GM12873 (cell line): ENCODE results near the gene SYS1.

Experiments used
- TF ChIP-seq, protein P1 (sequence below): IDR thresholded peaks from 2 replicates; pipeline ENCODE4 v1.5.1; 2012; ENCODE audit warnings: low read depth, mild to moderate bottlenecking, moderate library complexity, low read length, control low read depth; ENCODE audit not compliant: insufficient read depth; ENCODE audit errors: missing control alignments

SYS1 gene

DNA sequence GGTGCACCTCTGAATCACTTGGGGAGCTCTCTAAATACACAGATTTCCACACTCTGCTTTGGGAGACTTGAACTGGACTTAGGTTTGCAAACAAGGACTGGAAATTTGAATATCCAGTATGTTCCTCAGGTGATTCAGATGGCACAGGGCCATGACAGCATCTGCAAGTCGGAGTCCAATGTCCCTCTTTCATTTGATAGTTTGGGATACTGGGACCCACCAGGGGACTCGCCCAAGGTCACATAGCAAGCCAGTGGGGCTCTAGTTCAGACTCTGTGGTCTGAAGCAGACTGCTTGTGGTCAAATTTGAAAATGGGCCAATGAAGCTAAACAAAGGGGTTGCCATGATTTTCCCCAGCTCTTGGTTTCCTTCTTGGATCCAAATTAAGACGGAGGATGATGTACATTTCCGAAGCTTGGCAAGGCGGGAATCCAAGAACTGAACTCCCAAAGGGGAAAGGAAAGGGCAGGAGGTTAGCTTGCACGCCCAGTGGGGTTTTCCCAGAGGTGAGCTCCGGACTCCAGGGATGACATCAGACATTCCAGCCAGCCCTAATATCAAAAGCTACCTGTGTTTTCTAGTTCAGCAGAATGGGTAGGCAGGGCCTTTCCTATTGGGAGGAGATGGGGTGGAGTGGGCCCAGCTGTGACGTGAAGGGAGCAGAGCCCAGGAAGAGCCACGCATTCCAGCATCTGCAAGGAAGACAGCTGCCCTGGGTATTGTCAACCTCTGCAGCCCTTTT is 3.4 kb upstream of the SYS1 start:
- TF ChIP-seq, protein P1, sequence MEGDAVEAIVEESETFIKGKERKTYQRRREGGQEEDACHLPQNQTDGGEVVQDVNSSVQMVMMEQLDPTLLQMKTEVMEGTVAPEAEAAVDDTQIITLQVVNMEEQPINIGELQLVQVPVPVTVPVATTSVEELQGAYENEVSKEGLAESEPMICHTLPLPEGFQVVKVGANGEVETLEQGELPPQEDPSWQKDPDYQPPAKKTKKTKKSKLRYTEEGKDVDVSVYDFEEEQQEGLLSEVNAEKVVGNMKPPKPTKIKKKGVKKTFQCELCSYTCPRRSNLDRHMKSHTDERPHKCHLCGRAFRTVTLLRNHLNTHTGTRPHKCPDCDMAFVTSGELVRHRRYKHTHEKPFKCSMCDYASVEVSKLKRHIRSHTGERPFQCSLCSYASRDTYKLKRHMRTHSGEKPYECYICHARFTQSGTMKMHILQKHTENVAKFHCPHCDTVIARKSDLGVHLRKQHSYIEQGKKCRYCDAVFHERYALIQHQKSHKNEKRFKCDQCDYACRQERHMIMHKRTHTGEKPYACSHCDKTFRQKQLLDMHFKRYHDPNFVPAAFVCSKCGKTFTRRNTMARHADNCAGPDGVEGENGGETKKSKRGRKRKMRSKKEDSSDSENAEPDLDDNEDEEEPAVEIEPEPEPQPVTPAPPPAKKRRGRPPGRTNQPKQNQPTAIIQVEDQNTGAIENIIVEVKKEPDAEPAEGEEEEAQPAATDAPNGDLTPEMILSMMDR = no peak

DNA sequence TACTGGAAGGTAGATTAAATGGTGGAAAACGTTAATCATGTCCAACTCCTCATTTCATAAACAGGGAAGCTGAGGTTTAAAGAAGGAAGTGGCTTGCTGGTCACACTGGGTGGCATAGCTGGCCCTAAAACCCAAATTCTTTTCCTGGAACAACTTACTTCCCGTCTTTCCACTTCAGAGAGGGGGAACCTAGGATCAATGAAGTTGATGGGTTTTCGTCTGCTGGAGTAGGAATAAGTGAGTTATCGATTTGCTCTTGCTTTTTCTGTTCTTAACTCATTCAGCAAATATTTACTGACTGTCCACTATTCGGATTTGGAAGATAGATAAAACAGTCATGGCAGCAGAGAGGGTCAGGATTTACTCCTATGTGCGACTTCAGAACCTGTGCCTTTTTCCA is 1.2 kb upstream of the SYS1 start:
- TF ChIP-seq, protein P1 = no peak

DNA sequence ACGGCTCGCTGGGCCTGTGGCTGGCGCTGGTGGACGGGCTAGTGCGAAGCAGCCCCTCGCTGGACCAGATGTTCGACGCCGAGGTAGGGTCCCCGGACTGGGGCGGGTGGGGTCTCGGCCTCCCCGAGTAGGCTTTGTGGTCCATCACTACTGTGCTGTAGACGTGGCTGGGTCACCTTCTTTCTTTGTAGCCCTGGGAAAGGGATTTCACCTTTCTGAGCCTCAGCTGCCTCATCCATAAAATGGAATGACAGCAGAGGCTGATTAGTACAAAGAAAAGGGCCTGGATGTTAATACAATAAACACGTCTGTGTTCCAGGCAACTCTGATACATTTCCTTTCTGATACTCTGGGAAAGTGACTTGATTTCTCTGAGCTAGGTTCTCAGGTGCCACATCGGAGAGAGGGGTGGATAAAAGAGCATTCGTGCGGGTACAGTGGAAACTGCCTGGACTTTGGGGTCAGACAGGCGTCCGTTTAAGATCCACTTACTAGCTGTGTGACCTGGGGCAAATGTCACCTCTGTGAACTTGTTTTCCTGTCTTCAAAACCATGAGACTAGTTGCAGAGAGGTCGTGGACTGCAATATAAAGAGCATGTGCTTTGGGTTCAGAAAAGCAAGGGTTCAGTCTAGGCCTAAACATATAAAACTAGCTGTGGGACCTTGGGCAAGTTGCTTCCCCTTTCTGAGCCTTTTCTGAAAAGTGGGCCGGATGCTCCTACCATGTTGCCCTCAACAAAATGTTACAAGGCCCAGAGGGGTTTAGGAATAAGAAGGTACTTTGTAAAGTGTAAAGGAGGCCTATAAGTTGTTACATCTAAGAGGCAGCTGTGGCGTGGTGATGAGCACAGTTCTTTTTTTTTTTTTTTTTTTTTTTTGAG is 896 bp downstream of the SYS1 start:
- TF ChIP-seq, protein P1 = no peak

DNA sequence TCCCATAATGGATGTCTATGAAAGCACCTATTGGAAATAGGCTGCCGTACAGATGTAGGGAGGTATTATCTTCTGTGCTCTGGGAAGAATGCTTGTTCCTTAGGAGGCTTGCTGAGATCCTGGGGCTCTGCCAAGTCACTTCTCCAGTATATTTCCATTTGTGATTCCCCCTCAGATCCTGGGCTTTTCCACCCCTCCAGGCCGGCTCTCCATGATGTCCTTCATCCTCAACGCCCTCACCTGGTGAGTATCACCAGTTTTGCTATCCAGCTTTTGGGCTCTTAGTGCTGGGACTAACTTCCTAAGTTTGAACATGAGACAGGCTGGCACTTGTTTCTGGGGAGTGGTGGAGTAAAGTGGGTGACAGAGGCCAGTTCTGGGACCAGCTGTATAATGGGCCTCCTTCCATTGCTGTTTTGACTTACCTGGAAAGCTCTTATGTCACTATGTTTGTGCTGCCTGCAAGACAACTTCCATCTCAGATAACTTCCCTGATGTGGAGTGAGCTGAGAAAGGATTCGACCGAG is 2.6 kb downstream of the SYS1 start:
- TF ChIP-seq, protein P1 = no peak

DNA sequence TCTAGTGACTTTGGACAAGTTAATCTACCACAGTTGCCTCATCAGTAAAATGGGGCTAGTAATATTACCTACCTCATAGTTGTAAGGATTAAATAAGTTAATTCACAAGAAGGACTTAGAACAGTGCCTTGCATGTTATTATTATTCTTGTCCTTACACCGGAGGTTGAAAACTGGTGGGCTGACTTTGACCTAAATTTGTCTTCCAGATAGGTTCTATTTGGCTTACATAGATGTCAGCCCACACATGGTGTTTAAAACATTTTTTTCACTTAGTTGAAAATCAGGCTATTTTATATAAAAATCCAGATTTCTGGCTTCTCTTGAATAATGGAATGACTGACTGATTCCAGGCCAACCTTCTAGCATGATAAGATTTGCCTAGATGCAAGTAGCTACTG is 3.2 kb downstream of the SYS1 start:
- TF ChIP-seq, protein P1 = no peak

DNA sequence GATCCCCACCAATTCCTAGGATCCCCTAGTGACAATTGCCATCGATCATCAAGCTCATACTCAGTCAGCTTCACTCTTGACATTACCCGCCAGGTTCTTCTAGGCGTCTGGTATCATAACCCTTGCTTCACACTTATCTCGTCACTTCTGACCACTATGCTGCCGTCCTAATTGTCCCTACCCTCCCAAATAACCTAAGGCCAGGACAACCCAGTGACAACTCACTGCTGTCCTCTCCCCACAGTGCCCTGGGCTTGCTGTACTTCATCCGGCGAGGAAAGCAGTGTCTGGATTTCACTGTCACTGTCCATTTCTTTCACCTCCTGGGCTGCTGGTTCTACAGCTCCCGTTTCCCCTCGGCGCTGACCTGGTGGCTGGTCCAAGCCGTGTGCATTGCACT is 3.7 kb downstream of the SYS1 start:
- TF ChIP-seq, protein P1 = no peak

DNA sequence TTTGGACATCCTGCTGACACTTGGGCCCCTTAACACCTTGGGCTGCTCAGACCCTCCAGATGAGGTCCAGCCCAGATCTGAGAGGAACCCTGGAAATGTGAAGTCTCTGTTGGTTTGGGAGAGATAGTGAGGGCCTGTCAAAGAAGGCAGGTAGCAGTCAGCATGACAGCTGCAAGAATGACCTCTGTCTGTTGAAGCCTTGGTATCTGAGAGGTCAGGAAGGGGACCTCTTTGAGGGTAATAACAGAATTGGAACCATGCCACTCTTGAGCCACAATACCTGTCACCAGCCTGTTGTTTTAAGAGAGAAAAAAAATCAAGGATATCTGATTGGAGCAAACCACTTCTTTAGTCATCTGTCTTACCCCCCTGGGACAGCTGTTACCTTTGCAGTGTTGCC is 4.2 kb downstream of the SYS1 start:
- TF ChIP-seq, protein P1 = no peak
